MM.1S (cell line): ENCODE results near the gene TMEM95.
"Not testable (repeated sequence)": the region's sequence is repeated elsewhere in the genome, so short reads cannot be mapped to it uniquely, and the experiment has no call there.

Source experiments
- DNase-seq: peaks from one replicate; pipeline ENCODE4 v3.0.0-alpha.2; 2015
- H2AFZ ChIP-seq: fragments of 300-600 bp; sonication (generic); 2 replicates; pipeline ENCODE4 v1.6.0; 2016; ENCODE audit warnings: antibody characterized with exemption, low read length
- H3F3A ChIP-seq: fragments of 300-600 bp; sonication (generic); 2 replicates; pipeline ENCODE4 v1.6.1; 2016; ENCODE audit warnings: mild to moderate bottlenecking, antibody characterized with exemption, low read length, moderate library complexity, mixed read lengths; ENCODE audit not compliant: insufficient read depth
- H3K27ac ChIP-seq: fragments of 300-600 bp; sonication (generic); 2 replicates; pipeline ENCODE4 v1.5.1; 2016; ENCODE audit warnings: mild to moderate bottlenecking, low read length
- H3K27me3 ChIP-seq: fragments of 300-600 bp; sonication (generic); replicated peaks from 2 replicates; pipeline ENCODE4 v1.6.0; 2016; ENCODE audit warnings: low read length; ENCODE audit not compliant: insufficient read depth
- H3K36me3 ChIP-seq: fragments of 300-600 bp; sonication (generic); replicated peaks from 2 replicates; pipeline ENCODE4 v1.6.1; 2016; ENCODE audit warnings: mild to moderate bottlenecking, low read length, mixed read lengths; ENCODE audit not compliant: insufficient read depth
- H3K4me1 ChIP-seq: fragments of 300-600 bp; sonication (generic); 2 replicates; pipeline ENCODE4 v1.6.1; 2016; ENCODE audit warnings: low read length, mixed read lengths
- H3K4me2 ChIP-seq: fragments of 300-600 bp; sonication (generic); 2 replicates; pipeline ENCODE4 v1.6.0; 2016; ENCODE audit warnings: low read depth, low read length
- H3K4me3 ChIP-seq: fragments of 300-600 bp; sonication (generic); 2 replicates; pipeline ENCODE4 v1.5.1; 2016; ENCODE audit warnings: low read length, mixed read lengths
- H3K79me2 ChIP-seq: fragments of 300-600 bp; sonication (generic); 2 replicates; pipeline ENCODE4 v1.6.1; 2016; ENCODE audit warnings: mixed run types, low read length, mixed read lengths
- H3K9ac ChIP-seq: fragments of 300-600 bp; sonication (generic); 2 replicates; pipeline ENCODE4 v1.6.1; 2016; ENCODE audit warnings: low read length, mixed read lengths
- H3K9me2 ChIP-seq: fragments of 300-600 bp; sonication (generic); replicated peaks from 2 replicates; pipeline ENCODE4 v1.6.1; 2016; ENCODE audit warnings: mild to moderate bottlenecking, low read length, mixed read lengths; ENCODE audit not compliant: insufficient read depth
- H3K9me3 ChIP-seq: fragments of 300-600 bp; sonication (generic); replicated peaks from 2 replicates; pipeline ENCODE4 v1.6.1; 2016; ENCODE audit warnings: mild to moderate bottlenecking, low read length, mixed read lengths; ENCODE audit not compliant: insufficient read depth
- H4K20me1 ChIP-seq: fragments of 300-600 bp; sonication (generic); 2 replicates; pipeline ENCODE4 v1.6.1; 2016; ENCODE audit warnings: mild to moderate bottlenecking, low read length, moderate library complexity, mixed read lengths; ENCODE audit not compliant: insufficient read depth
- CTCF ChIP-seq: fragments of 300-600 bp; sonication (generic); IDR thresholded peaks from 2 replicates; pipeline ENCODE4 v1.5.1; 2016; ENCODE audit warnings: antibody characterized with exemption, low read length, mixed read lengths
- EZH2 ChIP-seq: fragments of 300-600 bp; sonication (generic); optimal IDR thresholded peaks from 2 replicates; pipeline ENCODE3; 2017; ENCODE audit warnings: low read depth, mild to moderate bottlenecking, antibody characterized with exemption, low read length, mixed read lengths
- EZH2phosphoT487 ChIP-seq: fragments of 300-600 bp; sonication (generic); IDR thresholded peaks from 2 replicates; pipeline ENCODE4 v1.6.1; 2018; ENCODE audit warnings: antibody characterized with exemption, low read length

The TMEM95 gene

GRCh38 chr17:7334938-7335538, 19.9 kb upstream of the TMEM95 start:
- peaks cover 16% of the 10 kb centered on the region for H3K4me1 ChIP-seq
- H3K27me3 ChIP-seq: no peaks in the 10 kb centered on the region
- H3K9me2 ChIP-seq: no peaks in the 10 kb centered on the region
- H3K36me3 ChIP-seq: no peaks in the 10 kb centered on the region
- H3F3A ChIP-seq: peaks cover 12% of the 10 kb centered on the region
- no peak overlapping the region for H3K4me2 ChIP-seq
- H3K4me3 ChIP-seq: no peak overlapping the region
- no peak overlapping the region for H3K9ac ChIP-seq
- peaks cover 24% of the 10 kb centered on the region for H3K79me2 ChIP-seq
- TF ChIP-seq CTCF (no peak), EZH2phosphoT487 (no peak), EZH2 (no peak)
- H4K20me1 ChIP-seq: no peaks in the 10 kb centered on the region
- DNase-seq: no peak
- no peaks in the 10 kb centered on the region for H3K9me3 ChIP-seq
- no peak overlapping the region for H2AFZ ChIP-seq
- H3K27ac ChIP-seq: no peak overlapping the region

- H3K9ac ChIP-seq, DNase-seq, H3K4me3 ChIP-seq, H2AFZ ChIP-seq, H3K9me2 ChIP-seq, H3K27ac ChIP-seq, H3K9me3 ChIP-seq, H3K36me3 ChIP-seq, H4K20me1 ChIP-seq, H3K27me3 ChIP-seq: not testable (repeated sequence)
- peaks cover 12% of the 10 kb centered on the region for H3K4me1 ChIP-seq
- peak overlapping the region; percentile 58; the same call in 1 of the 2 replicates for H3K4me2 ChIP-seq
- peaks cover 24% of the 10 kb centered on the region for H3K79me2 ChIP-seq
- H3F3A ChIP-seq: peaks cover 12% of the 10 kb centered on the region
These were observed 19.2 kb upstream of the TMEM95 start for GRCh38 chr17:7335765-7336164.

GRCh38 chr17:7336240-7337175, 18.4 kb upstream of the TMEM95 start, which contains the start of gene ACAP1:
ACAP1 (plus strand) TSS chr17:7336529; CDS start chr17:7336735, 206 bp downstream.
- TF ChIP-seq EZH2: no peak
- peak; percentile 70 for DNase-seq
- Histone ChIP-seq H3K9me3 (no peaks in the 10 kb centered on the region), H3K27me3 (no peaks in the 10 kb centered on the region), H3K4me2 (peak within 1 kb of the TSS; percentile 58), H3K27ac (peak within 1 kb of the TSS; percentile 30; the same call in 1 of the 2 replicates), H2AFZ (peak within 1 kb of the TSS; percentile 24; the same call in 1 of the 2 replicates), H3F3A (peaks cover 12% of the 10 kb centered on the region), H3K4me3 (peak within 1 kb of the TSS; percentile 67), H3K9ac (peak within 1 kb of the TSS; percentile 41; the same call in 1 of the 2 replicates), H3K9me2 (no peaks in the 10 kb centered on the region), H3K79me2 (peaks cover 24% of the 10 kb centered on the region), H3K36me3 (no peaks in the 10 kb centered on the region), H4K20me1 (no peaks in the 10 kb centered on the region), H3K4me1 (peaks cover 11% of the 10 kb centered on the region)

- not testable (repeated sequence) for H3F3A ChIP-seq, H2AFZ ChIP-seq, H4K20me1 ChIP-seq, H3K36me3 ChIP-seq, H3K4me1 ChIP-seq, H3K27me3 ChIP-seq, DNase-seq, H3K9ac ChIP-seq, H3K27ac ChIP-seq, H3K9me2 ChIP-seq, H3K9me3 ChIP-seq
- H3K4me2 ChIP-seq: peak overlapping the region; percentile 58; the same call in 1 of the 2 replicates
- H3K79me2 ChIP-seq: peaks cover 24% of the 10 kb centered on the region
- peak overlapping the region; percentile 67; the same call in 1 of the 2 replicates for H3K4me3 ChIP-seq
These were observed 17.4 kb upstream of the TMEM95 start for GRCh38 chr17:7337600-7337999.
